ENCODE results near the gene ARHGEF2.
A peak's percentile ranks its signal among the peaks of the same experiment; 100 is the strongest.

Gene ARHGEF2

GRCh38 chr1:155971910-155972809 lies 6.2 kb downstream of the ARHGEF2 start:
- DNase-seq: no peak
- no peaks in the 10 kb centered on the region for H3K9me3 ChIP-seq (ENCODE audit: control insufficient read depth, low read length)
- H3K27me3 ChIP-seq (replicated peaks; ENCODE audit: control insufficient read depth, insufficient read depth, low read length, poor library complexity, severe bottlenecking): no peaks in the 10 kb centered on the region
- H3K36me3 ChIP-seq (ENCODE audit: control insufficient read depth, insufficient read depth, low read length): peaks cover 26% of the 10 kb centered on the region
- peak overlapping the region; percentile 59 for H3K27ac ChIP-seq (ENCODE audit: insufficient read depth, low read length, poor library complexity, severe bottlenecking)
- H3K4me1 ChIP-seq (ENCODE audit: control insufficient read depth, insufficient read depth, low read length, poor library complexity, severe bottlenecking): peaks cover 87% of the 10 kb centered on the region
- no peak overlapping the region for H3K4me3 ChIP-seq (ENCODE audit: insufficient read depth, low read depth, low read length, poor library complexity, severe bottlenecking)

- peaks cover 87% of the 10 kb centered on the region for H3K4me1 ChIP-seq (ENCODE audit: control insufficient read depth, insufficient read depth, low read length, poor library complexity, severe bottlenecking)
- peaks cover 41% of the 10 kb centered on the region for H3K36me3 ChIP-seq (ENCODE audit: control insufficient read depth, insufficient read depth, low read length)
- DNase-seq: no peak
- H3K27ac ChIP-seq (ENCODE audit: insufficient read depth, low read length, poor library complexity, severe bottlenecking): peak overlapping the region; percentile 62
- H3K27me3 ChIP-seq (replicated peaks; ENCODE audit: control insufficient read depth, insufficient read depth, low read length, poor library complexity, severe bottlenecking): no peaks in the 10 kb centered on the region
- no peaks in the 10 kb centered on the region for H3K9me3 ChIP-seq (ENCODE audit: control insufficient read depth, low read length)
- H3K4me3 ChIP-seq (ENCODE audit: insufficient read depth, low read depth, low read length, poor library complexity, severe bottlenecking): peak overlapping the region; percentile 4
Measured at GRCh38 chr1:155970531-155971167, 7.7 kb downstream of the ARHGEF2 start.

- H3K27ac ChIP-seq (ENCODE audit: insufficient read depth, low read length, poor library complexity, severe bottlenecking): peak overlapping the region; percentile 62
- peaks cover 52% of the 10 kb centered on the region for H3K36me3 ChIP-seq (ENCODE audit: control insufficient read depth, insufficient read depth, low read length)
- no peaks in the 10 kb centered on the region for H3K9me3 ChIP-seq (ENCODE audit: control insufficient read depth, low read length)
- H3K4me3 ChIP-seq (ENCODE audit: insufficient read depth, low read depth, low read length, poor library complexity, severe bottlenecking): no peak overlapping the region
- H3K27me3 ChIP-seq (replicated peaks; ENCODE audit: control insufficient read depth, insufficient read depth, low read length, poor library complexity, severe bottlenecking): no peaks in the 10 kb centered on the region
- DNase-seq: no peak
- H3K4me1 ChIP-seq (ENCODE audit: control insufficient read depth, insufficient read depth, low read length, poor library complexity, severe bottlenecking): peaks cover 75% of the 10 kb centered on the region
Measured at GRCh38 chr1:155969377-155969791, 9.0 kb downstream of the ARHGEF2 start.

GRCh38 chr1:155968670-155969069 lies 9.7 kb downstream of the ARHGEF2 start:
- H3K4me3 ChIP-seq (ENCODE audit: insufficient read depth, low read depth, low read length, poor library complexity, severe bottlenecking): no peak overlapping the region
- H3K4me1 ChIP-seq (ENCODE audit: control insufficient read depth, insufficient read depth, low read length, poor library complexity, severe bottlenecking): peaks cover 68% of the 10 kb centered on the region
- DNase-seq: no peak
- no peaks in the 10 kb centered on the region for H3K9me3 ChIP-seq (ENCODE audit: control insufficient read depth, low read length)
- peaks cover 53% of the 10 kb centered on the region for H3K36me3 ChIP-seq (ENCODE audit: control insufficient read depth, insufficient read depth, low read length)
- H3K27ac ChIP-seq (ENCODE audit: insufficient read depth, low read length, poor library complexity, severe bottlenecking): peak overlapping the region; percentile 62
- no peaks in the 10 kb centered on the region for H3K27me3 ChIP-seq (replicated peaks; ENCODE audit: control insufficient read depth, insufficient read depth, low read length, poor library complexity, severe bottlenecking)

- Histone ChIP-seq H3K4me1 (ENCODE audit: control insufficient read depth, insufficient read depth, low read length, poor library complexity, severe bottlenecking) (peaks cover 63% of the 10 kb centered on the region), H3K9me3 (ENCODE audit: control insufficient read depth, low read length) (no peaks in the 10 kb centered on the region), H3K27ac (ENCODE audit: insufficient read depth, low read length, poor library complexity, severe bottlenecking) (peak overlapping the region; percentile 62), H3K4me3 (ENCODE audit: insufficient read depth, low read depth, low read length, poor library complexity, severe bottlenecking) (no peak overlapping the region), H3K27me3 (replicated peaks; ENCODE audit: control insufficient read depth, insufficient read depth, low read length, poor library complexity, severe bottlenecking) (no peaks in the 10 kb centered on the region), H3K36me3 (ENCODE audit: control insufficient read depth, insufficient read depth, low read length) (peaks cover 55% of the 10 kb centered on the region)
- no peak for DNase-seq
Measured at GRCh38 chr1:155968051-155968400, 10.3 kb downstream of the ARHGEF2 start.

- H3K36me3 ChIP-seq (ENCODE audit: control insufficient read depth, insufficient read depth, low read length): peaks cover 60% of the 10 kb centered on the region
- peaks cover 57% of the 10 kb centered on the region for H3K4me1 ChIP-seq (ENCODE audit: control insufficient read depth, insufficient read depth, low read length, poor library complexity, severe bottlenecking)
- H3K27me3 ChIP-seq (replicated peaks; ENCODE audit: control insufficient read depth, insufficient read depth, low read length, poor library complexity, severe bottlenecking): no peaks in the 10 kb centered on the region
- H3K27ac ChIP-seq (ENCODE audit: insufficient read depth, low read length, poor library complexity, severe bottlenecking): peak overlapping the region; percentile 62
- H3K4me3 ChIP-seq (ENCODE audit: insufficient read depth, low read depth, low read length, poor library complexity, severe bottlenecking): peak overlapping the region; percentile 1
- DNase-seq: no peak
- no peaks in the 10 kb centered on the region for H3K9me3 ChIP-seq (ENCODE audit: control insufficient read depth, low read length)
Measured at GRCh38 chr1:155967341-155968050, 10.9 kb downstream of the ARHGEF2 start.

GRCh38 chr1:155966750-155967149 lies 11.6 kb downstream of the ARHGEF2 start:
- no peaks in the 10 kb centered on the region for H3K27me3 ChIP-seq (replicated peaks; ENCODE audit: control insufficient read depth, insufficient read depth, low read length, poor library complexity, severe bottlenecking)
- H3K4me1 ChIP-seq (ENCODE audit: control insufficient read depth, insufficient read depth, low read length, poor library complexity, severe bottlenecking): peaks cover 52% of the 10 kb centered on the region
- peaks cover 68% of the 10 kb centered on the region for H3K36me3 ChIP-seq (ENCODE audit: control insufficient read depth, insufficient read depth, low read length)
- H3K4me3 ChIP-seq (ENCODE audit: insufficient read depth, low read depth, low read length, poor library complexity, severe bottlenecking): no peak overlapping the region
- DNase-seq: no peak
- H3K9me3 ChIP-seq (ENCODE audit: control insufficient read depth, low read length): no peaks in the 10 kb centered on the region
- peak overlapping the region; percentile 62 for H3K27ac ChIP-seq (ENCODE audit: insufficient read depth, low read length, poor library complexity, severe bottlenecking)

- Histone ChIP-seq H3K27ac (ENCODE audit: insufficient read depth, low read length, poor library complexity, severe bottlenecking) (peak overlapping the region; percentile 62), H3K36me3 (ENCODE audit: control insufficient read depth, insufficient read depth, low read length) (peaks cover 74% of the 10 kb centered on the region), H3K4me1 (ENCODE audit: control insufficient read depth, insufficient read depth, low read length, poor library complexity, severe bottlenecking) (peaks cover 47% of the 10 kb centered on the region), H3K9me3 (ENCODE audit: control insufficient read depth, low read length) (no peaks in the 10 kb centered on the region), H3K4me3 (ENCODE audit: insufficient read depth, low read depth, low read length, poor library complexity, severe bottlenecking) (no peak overlapping the region), H3K27me3 (replicated peaks; ENCODE audit: control insufficient read depth, insufficient read depth, low read length, poor library complexity, severe bottlenecking) (no peaks in the 10 kb centered on the region)
- DNase-seq: no peak
Measured at GRCh38 chr1:155966135-155966534, 12.2 kb downstream of the ARHGEF2 start.

GRCh38 chr1:155964193-155964592 lies 14.2 kb downstream of the ARHGEF2 start:
- DNase-seq: no peak
- no peaks in the 10 kb centered on the region for H3K27me3 ChIP-seq (replicated peaks; ENCODE audit: control insufficient read depth, insufficient read depth, low read length, poor library complexity, severe bottlenecking)
- peaks cover 90% of the 10 kb centered on the region for H3K36me3 ChIP-seq (ENCODE audit: control insufficient read depth, insufficient read depth, low read length)
- H3K4me3 ChIP-seq (ENCODE audit: insufficient read depth, low read depth, low read length, poor library complexity, severe bottlenecking): no peak overlapping the region
- H3K9me3 ChIP-seq (ENCODE audit: control insufficient read depth, low read length): no peaks in the 10 kb centered on the region
- H3K4me1 ChIP-seq (ENCODE audit: control insufficient read depth, insufficient read depth, low read length, poor library complexity, severe bottlenecking): peaks cover 27% of the 10 kb centered on the region
- H3K27ac ChIP-seq (ENCODE audit: insufficient read depth, low read length, poor library complexity, severe bottlenecking): no peak overlapping the region
